Caco-2 (cell line): ENCODE data around the gene RBM47. TPM values are rescaled to one million over a fixed set of nuclear protein-coding genes. Genes with fewer than 3 reads are reported as not detected.

Experiments used
- BruUV-seq: library from RNA; stranded (reverse); fragments of 400-500 nt; replicated peaks from 2 replicates; lab custom pipeline; 2021; lab: Mats Ljungman, UMichigan
- CTCF ChIA-PET: fragments of 300-600 bp; sonication (Branson Sonifier 250); formaldehyde crosslinking; loops from one replicate; lab custom pipeline; 2022; ENCODE audit warnings: antibody characterized with exemption; lab: Charles Lee
- POLR2A ChIA-PET: fragments of 300-600 bp; sonication (Branson Sonifier 250); formaldehyde crosslinking; loops from one replicate; lab custom pipeline; 2022; ENCODE audit warnings: antibody characterized with exemption; lab: Charles Lee
- DNase-seq, 2 experiments: peaks; one replicate each; pipeline versions ENCODE4 v3.0.0 to v3.0.0-alpha.2; 2020 to 2022
- H3K27me3 ChIP-seq: replicated peaks from 2 replicates; pipeline ENCODE4 v1.6.0; 2011; ENCODE audit warnings: low read length; ENCODE audit not compliant: control insufficient read depth, insufficient read depth
- H3K36me3 ChIP-seq: 2 replicates; pipeline ENCODE4 v1.5.1; 2011; ENCODE audit warnings: low read length; ENCODE audit not compliant: control insufficient read depth, insufficient read depth
- H3K4me1 ChIP-seq: fragments of 250-450 bp; sonication (Bioruptor Pico); 2 replicates; pipeline ENCODE4 v1.5.1; 2020; ENCODE audit warnings: mild to moderate bottlenecking
- H3K4me3 ChIP-seq: 2 replicates; pipeline ENCODE4 v1.5.1; 2011; ENCODE audit warnings: low read depth, mild to moderate bottlenecking, control low read depth, low read length
- H3K9me3 ChIP-seq: fragments of 250-450 bp; sonication (Bioruptor Pico); 2 replicates; pipeline ENCODE4 v1.5.1; 2020; ENCODE audit warnings: mild to moderate bottlenecking, moderate library complexity
- H3K27ac Mint-ChIP-seq: one replicate; pipeline ENCODE4 v1.8.0; 2022; ENCODE audit warnings: mixed read lengths; ENCODE audit not compliant: unreplicated experiment
- H3K27me3 Mint-ChIP-seq: one replicate; pipeline ENCODE4 v1.8.0; 2022; ENCODE audit warnings: mixed read lengths; ENCODE audit not compliant: insufficient read depth, unreplicated experiment
- H3K36me3 Mint-ChIP-seq: one replicate; pipeline ENCODE4 v1.8.0; 2022; ENCODE audit warnings: mild to moderate bottlenecking, mixed read lengths; ENCODE audit not compliant: insufficient read depth, unreplicated experiment
- H3K4me1 Mint-ChIP-seq: one replicate; pipeline ENCODE4 v1.8.0; 2022; ENCODE audit warnings: low read depth, mixed read lengths; ENCODE audit not compliant: unreplicated experiment
- H3K4me3 Mint-ChIP-seq: one replicate; pipeline ENCODE4 v1.8.0; 2022; ENCODE audit warnings: mild to moderate bottlenecking, moderate library complexity, mixed read lengths; ENCODE audit not compliant: unreplicated experiment
- H3K9me3 Mint-ChIP-seq: one replicate; pipeline ENCODE4 v1.8.0; 2022; ENCODE audit warnings: mixed read lengths; ENCODE audit not compliant: unreplicated experiment
- intact Hi-C: fragments of 100-400 bp; cut with micrococcal nuclease; formaldehyde crosslinking; loops from one replicate; pipeline ENCODE4 v1.10.0; 2022; ENCODE audit not compliant: unreplicated experiment
- total RNA-seq: library from RNA; stranded (reverse); gene quantifications from 2 replicates; pipeline ENCODE4 v1.2.3, GENCODE V29; 2022
- TF ChIP-seq, protein P1 (sequence below), 2 experiments: fragments of 200-600 bp in 1 of 2; IDR thresholded peaks; 1 replicate in 1 of 2; 2 replicates in 1 of 2; pipeline versions ENCODE4 v1.5.1 to v1.8.0; 2011 to 2022; ENCODE audit warnings: antibody characterized with exemption in 1 of 2, control low read depth in 1 of 2, inconsistent platforms in 1 of 2, low read depth in 1 of 2, low read length in 1 of 2, mild to moderate bottlenecking in 1 of 2, moderate library complexity in 1 of 2; ENCODE audit not compliant: insufficient read depth in 1 of 2, severe bottlenecking in 1 of 2, unreplicated experiment in 1 of 2

RBM47 gene
- total RNA-seq, 1 experiment from 2014 or later: 62.1 TPM

- ChIA-PET POLR2A (no interaction called here), CTCF (no interaction called here)
- Histone ChIP-seq H3K9me3 (no peaks in the 10 kb centered on the region), H3K4me3 (no peak overlapping the region), H3K4me1 (peaks cover 22% of the 10 kb centered on the region), H3K36me3 (no peaks in the 10 kb centered on the region; the same call in 1 of the 2 replicates), H3K27me3 (no peaks in the 10 kb centered on the region)
- Mint-ChIP-seq H3K36me3 (peaks cover 22% of the 10 kb centered on the region), H3K4me1 (peaks cover 6% of the 10 kb centered on the region), H3K9me3 (no peaks in the 10 kb centered on the region), H3K27me3 (no peaks in the 10 kb centered on the region), H3K27ac (no peak overlapping the region), H3K4me3 (no peak overlapping the region)
- intact Hi-C loops: no loop called here
- BruUV-seq: no TSS peak
- DNase-seq: no peak
- TF ChIP-seq, protein P1, sequence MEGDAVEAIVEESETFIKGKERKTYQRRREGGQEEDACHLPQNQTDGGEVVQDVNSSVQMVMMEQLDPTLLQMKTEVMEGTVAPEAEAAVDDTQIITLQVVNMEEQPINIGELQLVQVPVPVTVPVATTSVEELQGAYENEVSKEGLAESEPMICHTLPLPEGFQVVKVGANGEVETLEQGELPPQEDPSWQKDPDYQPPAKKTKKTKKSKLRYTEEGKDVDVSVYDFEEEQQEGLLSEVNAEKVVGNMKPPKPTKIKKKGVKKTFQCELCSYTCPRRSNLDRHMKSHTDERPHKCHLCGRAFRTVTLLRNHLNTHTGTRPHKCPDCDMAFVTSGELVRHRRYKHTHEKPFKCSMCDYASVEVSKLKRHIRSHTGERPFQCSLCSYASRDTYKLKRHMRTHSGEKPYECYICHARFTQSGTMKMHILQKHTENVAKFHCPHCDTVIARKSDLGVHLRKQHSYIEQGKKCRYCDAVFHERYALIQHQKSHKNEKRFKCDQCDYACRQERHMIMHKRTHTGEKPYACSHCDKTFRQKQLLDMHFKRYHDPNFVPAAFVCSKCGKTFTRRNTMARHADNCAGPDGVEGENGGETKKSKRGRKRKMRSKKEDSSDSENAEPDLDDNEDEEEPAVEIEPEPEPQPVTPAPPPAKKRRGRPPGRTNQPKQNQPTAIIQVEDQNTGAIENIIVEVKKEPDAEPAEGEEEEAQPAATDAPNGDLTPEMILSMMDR (IDR thresholded peaks at IDR 0.05; ENCODE audit: insufficient read depth in 1 of 2, low read depth in 1 of 2, low read length in 1 of 2, severe bottlenecking in 1 of 2, unreplicated experiment in 1 of 2): no peak
These were observed 85.4 kb downstream of the RBM47 start for GRCh38 chr4:40544221-40544620.

DNA sequence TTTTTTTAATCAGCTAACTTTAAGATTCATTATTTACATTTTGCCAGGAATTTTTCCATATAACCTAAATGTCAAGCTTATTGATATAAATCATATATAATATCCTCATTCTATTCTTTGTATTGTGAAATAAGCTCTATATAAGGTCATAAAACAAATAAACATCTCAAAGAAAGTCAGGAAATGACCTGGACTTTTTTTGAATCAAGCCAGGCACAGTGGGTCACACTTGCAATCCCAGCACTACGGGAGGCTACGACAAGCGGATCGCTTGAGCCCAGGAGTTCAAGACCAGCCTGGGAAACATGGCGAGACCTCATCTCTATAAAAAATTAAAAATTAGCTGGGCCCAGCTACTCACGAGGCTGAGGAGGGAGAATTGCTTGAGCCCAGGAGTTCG lies 88.9 kb downstream of the RBM47 start:
- H3K4me1 Mint-ChIP-seq: peaks cover 6% of the 10 kb centered on the region
- intact Hi-C loops: no loop called here
- Histone ChIP-seq H3K9me3 (no peaks in the 10 kb centered on the region), H3K36me3 (no peaks in the 10 kb centered on the region; the same call in 1 of the 2 replicates), H3K4me1 (peaks cover 2% of the 10 kb centered on the region; the same call in 1 of the 2 replicates), H3K4me3 (no peak overlapping the region), H3K27me3 (no peaks in the 10 kb centered on the region)
- CTCF ChIA-PET: interaction anchor here (0.7 kb wide), 1 partner anchor 219 kb away, joined by 5 read pairs; no protein-coding TSS in a partner anchor
- POLR2A ChIA-PET: no interaction called here
- H3K36me3 Mint-ChIP-seq: peaks cover 23% of the 10 kb centered on the region
- BruUV-seq: no TSS peak
- H3K4me3 Mint-ChIP-seq: no peak overlapping the region
- no peaks in the 10 kb centered on the region for H3K9me3 Mint-ChIP-seq
- TF ChIP-seq, protein P1 (IDR thresholded peaks at IDR 0.05; ENCODE audit: insufficient read depth in 1 of 2, low read depth in 1 of 2, low read length in 1 of 2, severe bottlenecking in 1 of 2, unreplicated experiment in 1 of 2): no peak
- no peak for DNase-seq
- H3K27ac Mint-ChIP-seq: no peak overlapping the region
- H3K27me3 Mint-ChIP-seq: no peaks in the 10 kb centered on the region

- H3K36me3 ChIP-seq: no peaks in the 10 kb centered on the region
- H3K9me3 Mint-ChIP-seq: no peaks in the 10 kb centered on the region
- intact Hi-C loops: no loop called here
- H3K4me1 ChIP-seq: peaks cover 6% of the 10 kb centered on the region
- no peaks in the 10 kb centered on the region for H3K9me3 ChIP-seq
- H3K36me3 Mint-ChIP-seq: peaks cover 8% of the 10 kb centered on the region
- ChIA-PET POLR2A (no interaction called here), CTCF (no interaction called here)
- H3K4me3 ChIP-seq: no peak overlapping the region
- no peaks in the 10 kb centered on the region for H3K27me3 ChIP-seq
- TF ChIP-seq, protein P1 (IDR thresholded peaks at IDR 0.05; ENCODE audit: insufficient read depth in 1 of 2, low read depth in 1 of 2, low read length in 1 of 2, severe bottlenecking in 1 of 2, unreplicated experiment in 1 of 2): no peak
- no peak overlapping the region for H3K4me3 Mint-ChIP-seq
- no peak overlapping the region for H3K27ac Mint-ChIP-seq
- BruUV-seq: no TSS peak
- no peak for DNase-seq
- H3K27me3 Mint-ChIP-seq: no peaks in the 10 kb centered on the region
- peaks cover 7% of the 10 kb centered on the region for H3K4me1 Mint-ChIP-seq
These were observed 93.6 kb downstream of the RBM47 start for GRCh38 chr4:40536032-40536431.
